Kidney (tissue), 14 donors: ENCODE results near the gene PARP6. TPM values are rescaled to one million over a fixed set of nuclear protein-coding genes. Genes with fewer than 3 reads are reported as not detected.

Experiments used
- DNase-seq, 5 donors: peaks; one replicate each; pipeline ENCODE4 v3.0.0-alpha.2; 2013 to 2020
- FAIRE-seq: peaks from 2 replicates; lab custom pipeline; 2012; peaks lifted over from hg19 to GRCh38; lab: Jason Lieb, UNC
- H3K27ac ChIP-seq, 2 donors: one replicate each; pipeline ENCODE4 v1.7.0; 2013; ENCODE audit warnings: low read depth in 2 of 2, low read length in 2 of 2, inconsistent platforms in 1 of 2
- H3K27me3 ChIP-seq: one replicate; pipeline ENCODE4 v1.7.1; 2013; ENCODE audit warnings: low read length, inconsistent platforms; ENCODE audit not compliant: control insufficient read depth, insufficient read depth
- H3K36me3 ChIP-seq, 3 donors: one replicate each; pipeline versions ENCODE4 v1.7.0 to v1.7.1; 2013; ENCODE audit warnings: low read length in 3 of 3, control low read depth in 1 of 3, inconsistent platforms in 1 of 3; ENCODE audit not compliant: insufficient read depth in 3 of 3, control insufficient read depth in 2 of 3
- H3K4me1 ChIP-seq, 3 donors: one replicate each; pipeline versions ENCODE4 v1.7.0 to v1.7.1; 2013; ENCODE audit warnings: low read length in 3 of 3, inconsistent platforms in 1 of 3, low read depth in 1 of 3; ENCODE audit not compliant: control insufficient read depth in 2 of 3, insufficient read depth in 2 of 3
- H3K4me3 ChIP-seq, 3 donors: one replicate each; pipeline versions ENCODE4 v1.7.0 to v1.8.1; 2013; ENCODE audit warnings: low read length in 3 of 3, control low read depth in 1 of 3, inconsistent platforms in 1 of 3
- H3K9ac ChIP-seq, 3 donors: one replicate each; pipeline versions ENCODE4 v1.7.0 to v1.7.1; 2013; ENCODE audit warnings: low read length in 3 of 3, control low read depth in 1 of 3, inconsistent platforms in 1 of 3
- H3K9me3 ChIP-seq, 3 donors: one replicate each; pipeline versions ENCODE4 v1.7.0 to v1.7.1; 2013; ENCODE audit warnings: low read length in 3 of 3, control low read depth in 1 of 3, inconsistent platforms in 1 of 3; ENCODE audit not compliant: control insufficient read depth in 2 of 3, insufficient read depth in 1 of 3
- CTCF ChIP-seq: IDR thresholded peaks from 3 replicates; pipeline ENCODE4 v1.5.1; 2012; ENCODE audit warnings: mild to moderate bottlenecking, moderate library complexity, borderline replicate concordance; ENCODE audit not compliant: insufficient read depth; ENCODE audit errors: extremely low read depth
- intact Hi-C: fragments of 100-400 bp; cut with DNase I; formaldehyde crosslinking; loops from one replicate; pipeline ENCODE4 v1.11.1; 2022
- polyA plus RNA-seq: library from polyadenylated mRNA; stranded (reverse); fragments of 350-450 nt; fragmentation: Illumina TruSeq; extraction: RNeasy Lipid Tissue Mini Kit (QIAGEN cat#74804); gene quantifications from one replicate; pipeline ENCODE4 v1.2.3, GENCODE V29; 2014; ENCODE audit warnings: low read depth, low replicate concordance; ENCODE audit not compliant: insufficient read depth
- total RNA-seq: library from RNA; stranded (reverse); fragmentation: NEBNext Ultra II Directional; extraction: Animal tissue kit (Norgen Biotek cat#: 25700); gene quantifications from one replicate; pipeline ENCODE4 v1.2.1, GENCODE V29; 2021
- donor health status: control.
- donor health status: control.
- donor health status: control.
- donor health status: control.
- donor health status: control.
- donor health status: DM: yes; HTN: yes; CAD: no.
- donor health status: Normal renal cell carcinoma (clear cell type).

The PARP6 gene
- total and polyA plus RNA-seq, 2 donors from 2014 or later = 50.4 to 69.7 TPM

GRCh38 chr15:72318408-72318942, 46.1 kb upstream of the PARP6 start:
- no peak for FAIRE-seq
- no peaks in the 10 kb centered on the region for H3K4me1 ChIP-seq
- H3K27me3 ChIP-seq = no peaks in the 10 kb centered on the region
- H3K9ac ChIP-seq = no peak overlapping the region
- no peak overlapping the region for H3K4me3 ChIP-seq
- no peaks in the 10 kb centered on the region for H3K9me3 ChIP-seq
- intact Hi-C loops = no loop called here
- no peak overlapping the region for H3K27ac ChIP-seq
- no peak for DNase-seq
- TF ChIP-seq CTCF = no peak
- H3K36me3 ChIP-seq = no peaks in the 10 kb centered on the region

GRCh38 chr15:72315706-72316370, 43.5 kb upstream of the PARP6 start:
- intact Hi-C loops = no loop called here
- H3K4me1 ChIP-seq = no peaks in the 10 kb centered on the region
- H3K27me3 ChIP-seq = no peaks in the 10 kb centered on the region
- no peaks in the 10 kb centered on the region for H3K36me3 ChIP-seq
- no peak overlapping the region for H3K4me3 ChIP-seq
- H3K9me3 ChIP-seq = no peaks in the 10 kb centered on the region
- FAIRE-seq (no peak), DNase-seq (no peak)
- H3K27ac ChIP-seq = no peak overlapping the region
- no peak overlapping the region for H3K9ac ChIP-seq
- no peak for TF ChIP-seq CTCF

GRCh38 chr15:72313881-72314280, 41.5 kb upstream of the PARP6 start:
- intact Hi-C loops = no loop called here
- Histone ChIP-seq H3K36me3 (no peaks in the 10 kb centered on the region), H3K4me1 (no peaks in the 10 kb centered on the region), H3K9ac (no peak overlapping the region), H3K9me3 (no peaks in the 10 kb centered on the region), H3K27me3 (no peaks in the 10 kb centered on the region), H3K27ac (no peak overlapping the region), H3K4me3 (no peak overlapping the region)
- no peak for DNase-seq
- no peak for TF ChIP-seq CTCF
- FAIRE-seq = no peak
